ENCODE results near the gene ANKRD66.
"Not testable (repeated sequence)": the region's sequence is repeated elsewhere in the genome, so short reads cannot be mapped to it uniquely, and the experiment has no call there.

ANKRD66 gene

GRCh38 chr6:46763466-46763865 lies 16.7 kb downstream of the ANKRD66 start:
- Histone ChIP-seq H3K4me1 (no peaks in the 10 kb centered on the region), H3K9ac (no peak overlapping the region), H3K27me3 (no peaks in the 10 kb centered on the region), H3K36me3 (no peaks in the 10 kb centered on the region), H4K20me1 (no peaks in the 10 kb centered on the region), H3K27ac (no peak overlapping the region), H3K4me3 (no peak overlapping the region), H3K9me3 (replicated peaks in 1 of 11) (peaks cover 0 to 9% (median 0%) of the 10 kb centered on the region in 11 experiments; a peak in 4 of 22 replicates), H3K4me2 (no peak overlapping the region)
- TF ChIP-seq Cebpa-rat (IDR thresholded peaks at IDR 0.05): no peak

GRCh38 chr6:46764280-46764679 lies 17.5 kb downstream of the ANKRD66 start:
- not testable (repeated sequence) for H3K36me3 ChIP-seq; H3K27me3 ChIP-seq; H4K20me1 ChIP-seq; H3K9ac ChIP-seq; H3K27ac ChIP-seq; H3K4me3 ChIP-seq; H3K9me3 ChIP-seq (replicated peaks in 1 of 11); H3K4me1 ChIP-seq; H3K4me2 ChIP-seq

- no peak overlapping the region for H3K4me2 ChIP-seq
- no peak overlapping the region for H3K9ac ChIP-seq
- no peaks in the 10 kb centered on the region for H3K27me3 ChIP-seq
- H4K20me1 ChIP-seq: no peaks in the 10 kb centered on the region
- peaks cover 0 to 9% (median 0%) of the 10 kb centered on the region in 11 experiments; a peak in 4 of 22 replicates for H3K9me3 ChIP-seq (replicated peaks in 1 of 11)
- no peaks in the 10 kb centered on the region for H3K36me3 ChIP-seq
- H3K4me3 ChIP-seq: no peak overlapping the region
- H3K4me1 ChIP-seq: peaks cover 0 to under 1% (median 0%) of the 10 kb centered on the region in 10 experiments; a peak in 2 of 20 replicates
- TF ChIP-seq Cebpa-rat (IDR thresholded peaks at IDR 0.05): no peak
- no peak overlapping the region for H3K27ac ChIP-seq
Measured at GRCh38 chr6:46764961-46765360, 18.2 kb downstream of the ANKRD66 start.

- peaks cover 0 to 6% (median 3%) of the 10 kb centered on the region in 11 experiments; a peak in 5 of 22 replicates for H3K9me3 ChIP-seq (replicated peaks in 1 of 11)
- no peaks in the 10 kb centered on the region for H3K27me3 ChIP-seq
- no peak for TF ChIP-seq Cebpa-rat (IDR thresholded peaks at IDR 0.05)
- H3K4me3 ChIP-seq: no peak overlapping the region
- peak overlapping the region in 5 of 11 experiments; percentile 36 to 79 (median 71); a peak in 9 of 22 replicates for H3K4me2 ChIP-seq
- no peaks in the 10 kb centered on the region for H4K20me1 ChIP-seq
- peak overlapping the region in 6 of 11 experiments; percentile 28 to 97 (median 82); a peak in 11 of 22 replicates for H3K27ac ChIP-seq
- peak overlapping the region in 3 of 11 experiments; percentile 70 to 84 (median 79); a peak in 7 of 22 replicates for H3K9ac ChIP-seq
- no peaks in the 10 kb centered on the region for H3K36me3 ChIP-seq
- peaks cover 0 to 67% (median 8%) of the 10 kb centered on the region in 10 experiments; a peak in 10 of 20 replicates for H3K4me1 ChIP-seq
Measured at GRCh38 chr6:46772016-46772415, 25.3 kb downstream of the ANKRD66 start.

GRCh38 chr6:46772762-46773161 lies 26.0 kb downstream of the ANKRD66 start:
- Histone ChIP-seq H3K4me3 (no peak overlapping the region), H3K27me3 (no peaks in the 10 kb centered on the region), H3K9me3 (replicated peaks in 1 of 11) (peaks cover 0 to 4% (median 0%) of the 10 kb centered on the region in 11 experiments; a peak in 2 of 22 replicates), H3K4me2 (peak overlapping the region in 5 of 11 experiments; percentile 36 to 83 (median 71); a peak in 10 of 22 replicates), H4K20me1 (no peaks in the 10 kb centered on the region), H3K36me3 (no peaks in the 10 kb centered on the region), H3K27ac (peak overlapping the region in 6 of 11 experiments; percentile 43 to 97 (median 82); a peak in 13 of 22 replicates), H3K9ac (peak overlapping the region in 4 of 11 experiments; percentile 32 to 84 (median 74); a peak in 7 of 22 replicates), H3K4me1 (peaks cover 0 to 70% (median 8%) of the 10 kb centered on the region in 10 experiments; a peak in 10 of 20 replicates)
- TF ChIP-seq Cebpa-rat (IDR thresholded peaks at IDR 0.05): peak in 3 of 11 experiments; percentile 42 to 88 (median 76); a peak in 5 of 22 replicates

- H3K4me3 ChIP-seq: no peak overlapping the region
- no peaks in the 10 kb centered on the region for H3K36me3 ChIP-seq
- peak overlapping the region in 6 of 11 experiments; percentile 43 to 96 (median 78); a peak in 13 of 22 replicates for H3K27ac ChIP-seq
- no peak; a peak in 1 of 22 replicates for TF ChIP-seq Cebpa-rat (IDR thresholded peaks at IDR 0.05)
- peaks cover 0 to 4% (median 0%) of the 10 kb centered on the region in 11 experiments; a peak in 2 of 22 replicates for H3K9me3 ChIP-seq (replicated peaks in 1 of 11)
- H3K4me1 ChIP-seq: peaks cover 0 to 70% (median 8%) of the 10 kb centered on the region in 10 experiments; a peak in 10 of 20 replicates
- H3K4me2 ChIP-seq: peak overlapping the region in 6 of 11 experiments; percentile 6 to 83 (median 50); a peak in 10 of 22 replicates
- H4K20me1 ChIP-seq: no peaks in the 10 kb centered on the region
- H3K27me3 ChIP-seq: no peaks in the 10 kb centered on the region
- H3K9ac ChIP-seq: peak overlapping the region in 4 of 11 experiments; percentile 16 to 84 (median 66); a peak in 7 of 22 replicates
Measured at GRCh38 chr6:46773201-46773855, 26.6 kb downstream of the ANKRD66 start.

- not testable (repeated sequence) for H3K36me3 ChIP-seq, H3K9ac ChIP-seq
Measured at GRCh38 chr6:46774736-46775135, 28.0 kb downstream of the ANKRD66 start.

GRCh38 chr6:46776070-46776712 lies 29.5 kb downstream of the ANKRD66 start:
- TF ChIP-seq Cebpa-rat (IDR thresholded peaks at IDR 0.05): no peak
- no peaks in the 10 kb centered on the region for H3K27me3 ChIP-seq

More at GRCh38 chr6:46774736-46775135, 28.0 kb downstream of the ANKRD66 start:
- peaks cover 0 to 70% (median 8%) of the 10 kb centered on the region in 10 experiments; a peak in 10 of 20 replicates for H3K4me1 ChIP-seq
- not testable (repeated sequence) for H4K20me1 ChIP-seq; H3K27me3 ChIP-seq; H3K4me3 ChIP-seq; H3K9me3 ChIP-seq (replicated peaks in 1 of 11)
- peak overlapping the region in 2 of 11 experiments; percentile 55 to 83; a peak in 3 of 22 replicates for H3K4me2 ChIP-seq
- H3K27ac ChIP-seq: peak overlapping the region in 2 of 11 experiments; percentile 92 to 96; a peak in 3 of 22 replicates

More at GRCh38 chr6:46776070-46776712, 29.5 kb downstream of the ANKRD66 start:
- H3K9me3 ChIP-seq (replicated peaks in 1 of 11): peaks cover 0 to 4% (median 0%) of the 10 kb centered on the region in 11 experiments; a peak in 2 of 22 replicates
- H3K36me3 ChIP-seq: no peaks in the 10 kb centered on the region
- H3K4me2 ChIP-seq: peak overlapping the region in 2 of 11 experiments; percentile 36 to 47; a peak in 3 of 22 replicates
- H3K4me1 ChIP-seq: peaks cover 0 to 71% (median 8%) of the 10 kb centered on the region in 10 experiments; a peak in 10 of 20 replicates
- H3K4me3 ChIP-seq: no peak overlapping the region
- no peaks in the 10 kb centered on the region for H4K20me1 ChIP-seq
- H3K27ac ChIP-seq: peak overlapping the region in 2 of 11 experiments; percentile 2 to 39; a peak in 2 of 22 replicates
- H3K9ac ChIP-seq: no peak overlapping the region
